ENCODE measurements around the gene ZNF605.

The ZNF605 gene

DNA sequence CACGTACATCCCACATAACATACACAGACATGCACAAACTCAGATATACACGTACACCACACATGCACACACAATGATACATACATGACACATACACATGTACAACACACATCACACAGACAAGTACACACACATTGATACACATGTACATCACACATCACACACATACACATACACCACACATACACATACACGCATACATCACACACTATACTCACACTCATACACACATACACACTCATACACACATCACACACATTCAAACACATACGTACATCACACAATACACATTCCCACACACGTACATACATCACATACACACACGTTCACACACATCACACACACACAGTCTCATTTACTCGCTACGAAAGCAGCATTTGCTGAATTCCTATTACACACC, 4.5 kb downstream of the ZNF605 start:
- H3K4me3 ChIP-seq (ENCODE audit: low read depth, low read length): no peak overlapping the region
- no peak for DNase-seq
- peaks cover 6% of the 10 kb centered on the region; the same call in 1 of the 2 replicates for H3K4me1 ChIP-seq
- no peak for TF ChIP-seq CTCF (IDR thresholded peaks at IDR 0.05; ENCODE audit: low read depth, low read length)
- no peaks in the 10 kb centered on the region for H3K27me3 ChIP-seq
- peaks cover 8% of the 10 kb centered on the region for H3K9me3 ChIP-seq
- peaks cover 6% of the 10 kb centered on the region for H3K36me3 ChIP-seq

DNA sequence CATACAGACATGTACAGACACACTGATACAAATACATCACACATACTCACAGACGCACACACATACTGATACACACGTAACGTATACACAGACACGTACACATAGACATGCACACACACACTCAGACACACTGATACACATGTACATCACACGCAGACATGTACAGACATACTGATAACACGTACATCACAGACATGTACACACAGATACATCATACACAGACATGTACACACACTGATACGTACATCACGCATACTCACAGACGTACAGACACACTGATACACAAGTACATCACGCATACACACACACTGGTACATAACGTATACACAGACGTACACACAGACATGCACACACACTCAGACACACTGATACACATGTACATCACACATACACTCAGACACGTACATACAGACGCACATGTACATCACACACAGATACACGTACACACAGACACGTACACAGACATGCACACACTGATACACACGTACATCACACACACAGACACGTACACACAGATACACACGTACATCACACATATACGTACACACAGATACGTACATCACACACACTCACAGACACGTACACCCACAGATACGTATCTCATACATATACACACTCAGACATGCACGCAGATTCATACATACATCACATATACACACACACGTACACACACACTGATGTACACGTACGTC, 5.1 kb downstream of the ZNF605 start:
- TF ChIP-seq CTCF (IDR thresholded peaks at IDR 0.05; ENCODE audit: low read depth, low read length): no peak
- H3K9me3 ChIP-seq: peaks cover 8% of the 10 kb centered on the region
- H3K4me3 ChIP-seq (ENCODE audit: low read depth, low read length): no peak overlapping the region
- no peak for DNase-seq
- peaks cover 6% of the 10 kb centered on the region; the same call in 1 of the 2 replicates for H3K4me1 ChIP-seq
- peaks cover 6% of the 10 kb centered on the region for H3K36me3 ChIP-seq
- H3K27me3 ChIP-seq: no peaks in the 10 kb centered on the region

- H3K9me3 ChIP-seq: peaks cover 8% of the 10 kb centered on the region
- peaks cover 6% of the 10 kb centered on the region for H3K36me3 ChIP-seq
Observed at GRCh38 chr12:132949936-132950837, 5.9 kb downstream of the ZNF605 start.

GRCh38 chr12:132948146-132949066, 7.7 kb downstream of the ZNF605 start:
- no peak for TF ChIP-seq CTCF (IDR thresholded peaks at IDR 0.05; ENCODE audit: low read depth, low read length)
- no peaks in the 10 kb centered on the region for H3K4me1 ChIP-seq
- H3K4me3 ChIP-seq (ENCODE audit: low read depth, low read length): no peak overlapping the region
- H3K9me3 ChIP-seq: peaks cover 3% of the 10 kb centered on the region; the same call in 1 of the 2 replicates
- peaks cover 22% of the 10 kb centered on the region for H3K36me3 ChIP-seq
- no peaks in the 10 kb centered on the region for H3K27me3 ChIP-seq
- DNase-seq: no peak

More at GRCh38 chr12:132949936-132950837, 5.9 kb downstream of the ZNF605 start:
- Histone ChIP-seq H3K4me3 (ENCODE audit: low read depth, low read length) (no peak overlapping the region), H3K27me3 (no peaks in the 10 kb centered on the region), H3K4me1 (peaks cover 2% of the 10 kb centered on the region; the same call in 1 of the 2 replicates)
- DNase-seq: no peak
- TF ChIP-seq CTCF (IDR thresholded peaks at IDR 0.05; ENCODE audit: low read depth, low read length): no peak

DNA sequence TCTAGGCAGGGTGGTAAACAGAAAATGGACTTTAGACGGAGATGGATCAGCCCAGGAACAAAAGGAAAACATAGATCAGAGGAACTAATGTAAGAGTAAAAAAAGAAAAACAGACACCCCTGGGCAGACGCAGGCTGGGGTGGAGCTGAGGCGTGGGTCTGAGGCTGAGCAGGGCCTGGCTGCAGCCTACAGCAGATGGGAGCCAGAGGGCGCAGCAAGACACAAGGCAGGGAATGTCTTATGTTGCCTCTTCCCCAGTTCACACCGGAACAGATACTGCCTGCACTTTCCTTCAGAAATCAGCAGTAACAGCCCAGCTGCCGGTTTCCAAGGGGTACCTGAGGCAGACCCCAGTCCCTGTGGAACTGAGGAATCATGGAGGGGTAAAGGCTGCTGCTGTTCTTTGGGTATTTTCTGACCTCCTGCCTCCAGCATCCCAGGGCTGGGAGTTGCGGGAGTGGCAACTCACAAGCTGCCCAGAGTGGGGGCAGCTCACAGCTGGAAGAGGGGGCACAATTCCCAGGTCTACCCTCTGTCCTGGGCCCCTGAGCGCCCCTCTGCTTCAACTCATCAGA, 9.8 kb downstream of the ZNF605 start:
- H3K9me3 ChIP-seq: peaks cover 8% of the 10 kb centered on the region
- TF ChIP-seq CTCF (IDR thresholded peaks at IDR 0.05; ENCODE audit: low read depth, low read length): no peak
- peaks cover 40% of the 10 kb centered on the region for H3K36me3 ChIP-seq
- no peaks in the 10 kb centered on the region for H3K27me3 ChIP-seq
- H3K4me1 ChIP-seq: no peaks in the 10 kb centered on the region
- H3K4me3 ChIP-seq (ENCODE audit: low read depth, low read length): no peak overlapping the region
- DNase-seq: no peak
